Measurements from ENCODE around the gene GADL1.

DNA sequence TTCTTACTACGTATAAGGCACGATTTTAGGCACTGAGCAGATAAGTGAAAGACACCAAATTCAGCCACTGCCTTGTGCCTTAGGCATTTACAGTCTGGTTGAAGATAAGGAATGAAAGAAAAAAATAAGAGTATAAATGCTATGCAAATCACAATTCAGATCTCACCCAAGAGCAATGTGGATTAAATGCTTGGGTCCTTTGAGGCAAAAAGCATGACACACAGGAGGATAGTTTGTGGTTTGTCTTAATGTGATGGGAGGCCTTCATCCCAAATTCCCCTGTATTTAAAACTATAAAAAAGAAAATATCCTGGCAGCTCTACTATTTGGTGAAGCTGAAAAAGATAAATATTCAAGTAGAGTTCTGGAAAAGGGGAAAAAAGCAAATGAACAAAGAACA lies 208.3 kb downstream of the GADL1 start:
- TF ChIP-seq, protein P1, sequence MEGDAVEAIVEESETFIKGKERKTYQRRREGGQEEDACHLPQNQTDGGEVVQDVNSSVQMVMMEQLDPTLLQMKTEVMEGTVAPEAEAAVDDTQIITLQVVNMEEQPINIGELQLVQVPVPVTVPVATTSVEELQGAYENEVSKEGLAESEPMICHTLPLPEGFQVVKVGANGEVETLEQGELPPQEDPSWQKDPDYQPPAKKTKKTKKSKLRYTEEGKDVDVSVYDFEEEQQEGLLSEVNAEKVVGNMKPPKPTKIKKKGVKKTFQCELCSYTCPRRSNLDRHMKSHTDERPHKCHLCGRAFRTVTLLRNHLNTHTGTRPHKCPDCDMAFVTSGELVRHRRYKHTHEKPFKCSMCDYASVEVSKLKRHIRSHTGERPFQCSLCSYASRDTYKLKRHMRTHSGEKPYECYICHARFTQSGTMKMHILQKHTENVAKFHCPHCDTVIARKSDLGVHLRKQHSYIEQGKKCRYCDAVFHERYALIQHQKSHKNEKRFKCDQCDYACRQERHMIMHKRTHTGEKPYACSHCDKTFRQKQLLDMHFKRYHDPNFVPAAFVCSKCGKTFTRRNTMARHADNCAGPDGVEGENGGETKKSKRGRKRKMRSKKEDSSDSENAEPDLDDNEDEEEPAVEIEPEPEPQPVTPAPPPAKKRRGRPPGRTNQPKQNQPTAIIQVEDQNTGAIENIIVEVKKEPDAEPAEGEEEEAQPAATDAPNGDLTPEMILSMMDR (IDR thresholded peaks at IDR 0.05): no peak
- TF ChIP-seq POLR2A (IDR thresholded peaks at IDR 0.05): no peak

Data from adrenal gland (tissue), 5 donors.